Endodermal cell (in vitro differentiated cells): ENCODE data around the gene PDE8A. TPM values are rescaled to one million over a fixed set of nuclear protein-coding genes. Genes with fewer than 3 reads are reported as not detected.

Source experiments
- DNase-seq: peaks from one replicate; pipeline ENCODE4 v3.0.0-alpha.2; 2017
- H3K27ac ChIP-seq: 2 replicates; pipeline ENCODE4 v1.5.1; 2013; ENCODE audit warnings: mild to moderate bottlenecking, low read depth, low read length, moderate library complexity
- H3K27me3 ChIP-seq: 2 replicates; pipeline ENCODE4 v1.6.1; 2013; ENCODE audit warnings: mild to moderate bottlenecking, low read length, moderate library complexity; ENCODE audit not compliant: insufficient read depth, control insufficient read depth, poor library complexity, severe bottlenecking
- H3K36me3 ChIP-seq: 2 replicates; pipeline ENCODE4 v1.7.0; 2013; ENCODE audit warnings: mild to moderate bottlenecking, low read length, moderate library complexity; ENCODE audit not compliant: control insufficient read depth, insufficient read depth
- H3K4me1 ChIP-seq: one replicate; pipeline ENCODE4 v1.7.0; 2013; ENCODE audit warnings: low read length; ENCODE audit not compliant: control insufficient read depth, insufficient read depth
- H3K4me3 ChIP-seq: 2 replicates; pipeline ENCODE4 v1.5.1; 2013; ENCODE audit warnings: mild to moderate bottlenecking, low read length, moderate library complexity
- H3K9ac ChIP-seq: 2 replicates; pipeline ENCODE4 v1.6.1; 2013; ENCODE audit warnings: mild to moderate bottlenecking, low read length, moderate library complexity; ENCODE audit not compliant: poor library complexity, severe bottlenecking; ENCODE audit errors: extremely low read depth
- H3K9me3 ChIP-seq: 2 replicates; pipeline ENCODE4 v1.6.1; 2013; ENCODE audit warnings: mild to moderate bottlenecking, low read length, moderate library complexity; ENCODE audit not compliant: control insufficient read depth
- H3K27ac Mint-ChIP-seq: 2 replicates; pipeline ENCODE4 v1.8.0; 2020; ENCODE audit warnings: mixed read lengths
- H3K27me3 Mint-ChIP-seq: 2 replicates; pipeline ENCODE4 v1.8.0; 2021; ENCODE audit warnings: mild to moderate bottlenecking, mixed read lengths; ENCODE audit not compliant: insufficient read depth
- H3K36me3 Mint-ChIP-seq: 2 replicates; pipeline ENCODE4 v1.8.0; 2020; ENCODE audit warnings: low read depth, mixed read lengths
- H3K4me1 Mint-ChIP-seq: 2 replicates; pipeline ENCODE4 v1.8.0; 2020; ENCODE audit warnings: mixed read lengths
- H3K4me3 Mint-ChIP-seq: 2 replicates; pipeline ENCODE4 v1.8.0; 2020; ENCODE audit warnings: mild to moderate bottlenecking, moderate library complexity, mixed read lengths
- H3K9me3 Mint-ChIP-seq: 2 replicates; pipeline ENCODE4 v1.8.0; 2020; ENCODE audit warnings: mild to moderate bottlenecking, mixed read lengths
- WGBS, 2 experiments: methylation state at CpG; one replicate each; pipeline versions ENCODE4 v1.1.5 to v1.1.7; 2013; ENCODE audit warnings: missing lambda C conversion rate in 2 of 2, mixed read lengths in 1 of 2; ENCODE audit not compliant: insufficient coverage in 1 of 2, insufficient read length in 1 of 2; 5-methylcytosine and 5-hydroxymethylcytosine counted together
- total RNA-seq, 2 donors: library from RNA; stranded (reverse); fragmentation: NEBNext Ultra II Directional in 1 of 2; extraction: Animal tissue kit (Norgen Biotek cat#: 25700) in 1 of 2; gene quantifications; 2 replicates in 1 of 2; 3 replicates in 1 of 2; pipeline ENCODE4 v1.2.1, GENCODE V29; 2021
- TF ChIP-seq, protein P1 (sequence below): fragments of 200-600 bp; sonication (generic); conservative IDR thresholded peaks from 2 replicates; pipeline ENCODE4 v1.5.0; 2021; ENCODE audit warnings: antibody characterized with exemption, mild to moderate bottlenecking

PDE8A gene
- total RNA-seq, 2 donors from 2014 or later = 14.8 to 15.2 TPM

DNA sequence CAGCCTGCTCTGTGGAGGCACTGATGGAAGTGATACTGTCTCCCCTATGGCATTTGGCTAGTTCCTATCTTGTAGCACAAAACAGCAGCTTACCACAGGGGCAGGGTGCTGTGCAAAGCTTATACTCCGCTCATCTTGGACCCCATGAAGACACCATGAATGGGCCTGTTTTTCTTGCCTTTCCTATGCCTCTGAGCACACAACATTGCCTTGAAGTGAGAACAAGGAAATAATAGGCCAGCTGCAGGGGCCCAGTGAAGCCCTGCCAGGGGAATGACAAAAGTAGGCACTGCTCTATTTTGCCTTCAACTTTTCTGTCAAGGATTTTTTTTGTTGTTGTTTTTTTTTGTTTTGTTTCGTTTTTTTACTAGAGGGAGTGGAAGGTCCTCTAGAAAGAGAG lies 110.3 kb downstream of the PDE8A start:
- Histone ChIP-seq H3K4me1 (no peaks in the 10 kb centered on the region), H3K27ac (peak overlapping the region; percentile 36), H3K4me3 (no peak overlapping the region), H3K36me3 (peaks cover 8% of the 10 kb centered on the region), H3K9me3 (peaks cover 9% of the 10 kb centered on the region), H3K27me3 (no peaks in the 10 kb centered on the region), H3K9ac (no peak overlapping the region)
- Mint-ChIP-seq H3K4me3 (no peak overlapping the region), H3K4me1 (no peaks in the 10 kb centered on the region), H3K27me3 (no peaks in the 10 kb centered on the region), H3K36me3 (peaks cover 9% of the 10 kb centered on the region), H3K27ac (no peak overlapping the region), H3K9me3 (peaks cover 8% of the 10 kb centered on the region)
- TF ChIP-seq, protein P1, sequence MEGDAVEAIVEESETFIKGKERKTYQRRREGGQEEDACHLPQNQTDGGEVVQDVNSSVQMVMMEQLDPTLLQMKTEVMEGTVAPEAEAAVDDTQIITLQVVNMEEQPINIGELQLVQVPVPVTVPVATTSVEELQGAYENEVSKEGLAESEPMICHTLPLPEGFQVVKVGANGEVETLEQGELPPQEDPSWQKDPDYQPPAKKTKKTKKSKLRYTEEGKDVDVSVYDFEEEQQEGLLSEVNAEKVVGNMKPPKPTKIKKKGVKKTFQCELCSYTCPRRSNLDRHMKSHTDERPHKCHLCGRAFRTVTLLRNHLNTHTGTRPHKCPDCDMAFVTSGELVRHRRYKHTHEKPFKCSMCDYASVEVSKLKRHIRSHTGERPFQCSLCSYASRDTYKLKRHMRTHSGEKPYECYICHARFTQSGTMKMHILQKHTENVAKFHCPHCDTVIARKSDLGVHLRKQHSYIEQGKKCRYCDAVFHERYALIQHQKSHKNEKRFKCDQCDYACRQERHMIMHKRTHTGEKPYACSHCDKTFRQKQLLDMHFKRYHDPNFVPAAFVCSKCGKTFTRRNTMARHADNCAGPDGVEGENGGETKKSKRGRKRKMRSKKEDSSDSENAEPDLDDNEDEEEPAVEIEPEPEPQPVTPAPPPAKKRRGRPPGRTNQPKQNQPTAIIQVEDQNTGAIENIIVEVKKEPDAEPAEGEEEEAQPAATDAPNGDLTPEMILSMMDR = no peak
- WGBS, 2 experiments = 84% methylated on average over 2 of the region's 2 CpGs; no CpG with 5 or more reads in 1 of the 2 experiments
- DNase-seq = no peak

DNA sequence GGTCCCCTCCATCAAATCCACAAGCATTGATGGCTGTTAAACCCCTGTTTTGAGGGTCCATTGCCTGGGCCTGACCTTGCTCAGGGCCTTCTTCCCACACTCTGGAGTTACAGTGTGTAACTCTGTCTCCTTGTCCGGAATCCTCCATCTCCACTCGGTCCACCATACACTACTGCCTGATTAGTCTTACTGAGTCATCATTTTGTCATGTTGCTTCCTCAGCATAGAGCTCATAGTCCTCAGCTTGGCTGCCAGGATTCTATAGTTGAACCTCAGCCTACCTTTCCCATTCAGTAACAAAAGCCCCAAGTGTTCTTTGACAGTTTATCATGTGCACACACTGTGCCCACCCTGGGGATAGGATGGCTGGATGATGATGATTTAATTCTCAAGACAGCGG lies 113.0 kb downstream of the PDE8A start:
- Mint-ChIP-seq H3K4me1 (no peaks in the 10 kb centered on the region), H3K27ac (no peak overlapping the region), H3K36me3 (no peaks in the 10 kb centered on the region), H3K4me3 (no peak overlapping the region), H3K27me3 (no peaks in the 10 kb centered on the region), H3K9me3 (no peaks in the 10 kb centered on the region)
- 87 to 90% methylated on average over 2 to 3 of the region's 3 CpGs for WGBS, 2 experiments
- no peak overlapping the region for H3K9ac ChIP-seq
- no peak for DNase-seq
- TF ChIP-seq, protein P1 = no peak
- H3K27me3 ChIP-seq = no peaks in the 10 kb centered on the region
- H3K4me1 ChIP-seq = no peaks in the 10 kb centered on the region
- no peak overlapping the region for H3K27ac ChIP-seq
- no peaks in the 10 kb centered on the region for H3K9me3 ChIP-seq
- no peaks in the 10 kb centered on the region for H3K36me3 ChIP-seq
- H3K4me3 ChIP-seq = no peak overlapping the region

DNA sequence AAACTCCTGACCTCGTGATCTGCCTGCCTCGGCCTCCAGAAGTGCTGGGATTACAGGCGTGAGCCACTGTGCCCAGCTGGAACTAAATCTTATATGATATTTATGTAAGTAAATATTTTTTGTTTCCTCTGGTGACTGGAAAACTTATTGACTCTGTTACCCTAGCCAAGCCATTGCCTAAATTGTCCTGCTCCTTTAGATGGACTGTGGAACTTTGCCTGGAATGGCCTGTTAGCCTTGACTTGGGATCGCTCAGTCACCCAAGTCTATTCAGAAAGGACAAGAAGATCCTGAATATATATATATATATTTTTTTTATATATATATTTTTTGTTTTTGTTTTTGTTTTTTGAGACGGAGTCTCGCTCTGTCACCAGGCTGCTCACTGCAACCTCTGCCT lies 113.9 kb downstream of the PDE8A start:
- TF ChIP-seq, protein P1 = no peak
- Histone ChIP-seq H3K4me3 (no peak overlapping the region), H3K9ac (no peak overlapping the region), H3K27me3 (no peaks in the 10 kb centered on the region), H3K4me1 (no peaks in the 10 kb centered on the region), H3K36me3 (no peaks in the 10 kb centered on the region), H3K27ac (no peak overlapping the region), H3K9me3 (no peaks in the 10 kb centered on the region)
- H3K27ac Mint-ChIP-seq = no peak overlapping the region
- no peaks in the 10 kb centered on the region for H3K4me1 Mint-ChIP-seq
- DNase-seq = no peak
- no peaks in the 10 kb centered on the region for H3K36me3 Mint-ChIP-seq
- WGBS, 2 experiments = 89 to 100% methylated on average over 3 to 5 of the region's 6 CpGs
- no peaks in the 10 kb centered on the region for H3K9me3 Mint-ChIP-seq
- H3K4me3 Mint-ChIP-seq = no peak overlapping the region
- no peaks in the 10 kb centered on the region for H3K27me3 Mint-ChIP-seq
